Activated CD8-positive, alpha-beta T cell treated with anti-CD3 and anti-CD28 coated beads for 36 hours (primary cell): Measurements from ENCODE around the gene RBP5. TPM values are rescaled to one million over a fixed set of nuclear protein-coding genes. Genes with fewer than 3 reads are reported as not detected.

ENCODE experiments used
- ATAC-seq: fragments of 200-7000 bp; cut with Tn5 transposase; one replicate; pipeline ENCODE4 v1.10.0; 2021; ENCODE audit warnings: mild to moderate bottlenecking, moderate library complexity
- CTCF ChIA-PET: fragments of 350-600 bp; sonication (Branson Sonifier 250); formaldehyde crosslinking; loops from one replicate; lab custom pipeline; 2021; ENCODE audit warnings: antibody characterized with exemption; lab: Charles Lee
- POLR2A ChIA-PET: fragments of 350-600 bp; sonication (Branson Sonifier 250); formaldehyde crosslinking; loops from one replicate; lab custom pipeline; 2021; ENCODE audit warnings: antibody characterized with exemption; lab: Charles Lee
- DNase-seq: peaks from one replicate; pipeline ENCODE4 v3.0.0-alpha.2; 2020
- H3K27ac Mint-ChIP-seq: one replicate; pipeline ENCODE4 v1.8.0; 2021; ENCODE audit warnings: mild to moderate bottlenecking, mixed read lengths
- H3K27me3 Mint-ChIP-seq: one replicate; pipeline ENCODE4 v1.8.0; 2021; ENCODE audit warnings: mixed read lengths
- H3K36me3 Mint-ChIP-seq: one replicate; pipeline ENCODE4 v1.8.0; 2021; ENCODE audit warnings: low read depth, mixed read lengths
- H3K4me1 Mint-ChIP-seq: one replicate; pipeline ENCODE4 v1.8.0; 2021; ENCODE audit warnings: low read depth, mixed read lengths
- H3K4me3 Mint-ChIP-seq: one replicate; pipeline ENCODE4 v1.8.0; 2021; ENCODE audit warnings: mild to moderate bottlenecking, moderate library complexity, mixed read lengths
- H3K9me3 Mint-ChIP-seq: one replicate; pipeline ENCODE4 v1.8.0; 2021; ENCODE audit warnings: mixed read lengths
- CTCF ChIP-seq: fragments of 200-600 bp; IDR thresholded peaks from one replicate; pipeline ENCODE4 v1.8.0; 2022; ENCODE audit warnings: antibody characterized with exemption, mild to moderate bottlenecking
- intact Hi-C: fragments of 100-400 bp; cut with micrococcal nuclease; formaldehyde crosslinking; loops from one replicate; pipeline ENCODE4 v1.10.0; 2022
- total RNA-seq, 2 experiments: library from RNA; stranded (reverse); gene quantifications; one replicate each; pipeline ENCODE4 v1.2.3, GENCODE V29; 2021

Gene RBP5
- total RNA-seq, 2 experiments from 2014 or later: not detected

GRCh38 chr12:7096979-7097378 is 31.7 kb downstream of the RBP5 start:
- TF ChIP-seq CTCF: no peak
- POLR2A ChIA-PET: interaction anchor here (0.9 to 2.1 kb wide), 2 partner anchors 11 to 13 kb away, joined by 3 to 5 read pairs; no protein-coding TSS in a partner anchor
- intact Hi-C loops: no loop called here
- H3K4me1 Mint-ChIP-seq: peaks cover 4% of the 10 kb centered on the region
- H3K4me3 Mint-ChIP-seq: no peak overlapping the region
- H3K36me3 Mint-ChIP-seq: peaks cover 4% of the 10 kb centered on the region
- DNase-seq: no peak
- no peaks in the 10 kb centered on the region for H3K27me3 Mint-ChIP-seq
- no peak for ATAC-seq
- CTCF ChIA-PET: interaction anchor here (1.3 to 1.5 kb wide), 3 partner anchors 9 to 79 kb away, joined by 3 to 4 read pairs (median 3); partner anchors contain the start of gene LPCAT3
- H3K9me3 Mint-ChIP-seq: no peaks in the 10 kb centered on the region
- H3K27ac Mint-ChIP-seq: no peak overlapping the region

- ChIA-PET POLR2A (interaction anchor here (0.5 to 2.1 kb wide), 4 partner anchors 10 to 111 kb away, joined by 3 to 5 read pairs (median 4); no protein-coding TSS in a partner anchor), CTCF (interaction anchor here (0.9 to 1.5 kb wide), 5 partner anchors 8 to 189 kb away, joined by 3 to 4 read pairs (median 3); partner anchors contain the start of gene LPCAT3)
- H3K9me3 Mint-ChIP-seq: no peaks in the 10 kb centered on the region
- peaks cover 6% of the 10 kb centered on the region for H3K4me1 Mint-ChIP-seq
- ATAC-seq: no peak
- no peak overlapping the region for H3K4me3 Mint-ChIP-seq
- intact Hi-C loops: no loop called here
- no peak overlapping the region for H3K27ac Mint-ChIP-seq
- TF ChIP-seq CTCF: no peak
- DNase-seq: no peak
- peaks cover 4% of the 10 kb centered on the region for H3K36me3 Mint-ChIP-seq
- H3K27me3 Mint-ChIP-seq: no peaks in the 10 kb centered on the region
Observed at GRCh38 chr12:7096006-7096932, 32.4 kb downstream of the RBP5 start.

- no peak for TF ChIP-seq CTCF
- Mint-ChIP-seq H3K4me1 (peaks cover 6% of the 10 kb centered on the region), H3K27me3 (no peaks in the 10 kb centered on the region), H3K9me3 (no peaks in the 10 kb centered on the region), H3K27ac (no peak overlapping the region), H3K36me3 (peaks cover 4% of the 10 kb centered on the region), H3K4me3 (no peak overlapping the region)
- ChIA-PET CTCF (interaction anchor here (1.9 to 2.7 kb wide), 3 partner anchors 9 to 23 kb away, joined by 6 to 13 read pairs (median 12); no protein-coding TSS in a partner anchor), POLR2A (interaction anchor here (1.0 to 2.4 kb wide), 2 partner anchors 76 to 150 kb away, joined by 6 to 14 read pairs; partner anchors contain the start of genes C12orf57, LPCAT3 and RNU7-1)
- DNase-seq (no peak), ATAC-seq (no peak)
- intact Hi-C loops: no loop called here
Observed at GRCh38 chr12:7093892-7094291, 34.8 kb downstream of the RBP5 start.

- no peaks in the 10 kb centered on the region for H3K27me3 Mint-ChIP-seq
- intact Hi-C loops: no loop called here
- no peak overlapping the region for H3K27ac Mint-ChIP-seq
- POLR2A ChIA-PET: interaction anchor here (0.8 to 2.4 kb wide), 5 partner anchors 9 to 149 kb away, joined by 3 to 14 read pairs (median 4); partner anchors contain the start of genes C12orf57, C1RL, LPCAT3 and RNU7-1
- CTCF ChIA-PET: interaction anchor here (1.3 to 2.7 kb wide), 5 partner anchors 9 to 95 kb away, joined by 3 to 13 read pairs (median 6); no protein-coding TSS in a partner anchor
- DNase-seq (no peak), ATAC-seq (no peak)
- H3K4me1 Mint-ChIP-seq: peaks cover 6% of the 10 kb centered on the region
- H3K4me3 Mint-ChIP-seq: no peak overlapping the region
- no peaks in the 10 kb centered on the region for H3K9me3 Mint-ChIP-seq
- no peak for TF ChIP-seq CTCF
- peaks cover 3% of the 10 kb centered on the region for H3K36me3 Mint-ChIP-seq
Observed at GRCh38 chr12:7093486-7093885, 35.2 kb downstream of the RBP5 start.
